Duodenal mucosa (tissue), 2 donors: ENCODE measurements around the gene ARID3C.
A peak's percentile ranks its signal among the peaks of the same experiment; 100 is the strongest.

ENCODE experiments used
- H3K27ac ChIP-seq: one replicate; pipeline ENCODE4 v1.7.0; 2013; ENCODE audit warnings: low read depth, low read length
- H3K27me3 ChIP-seq, 2 donors: one replicate each; pipeline ENCODE4 v1.7.0; 2013; ENCODE audit warnings: low read length in 2 of 2, control low read depth in 1 of 2; ENCODE audit not compliant: insufficient read depth in 2 of 2, control insufficient read depth in 1 of 2
- H3K36me3 ChIP-seq, 2 donors: one replicate each; pipeline ENCODE4 v1.7.0; 2013; ENCODE audit warnings: low read length in 2 of 2, control low read depth in 1 of 2; ENCODE audit not compliant: insufficient read depth in 2 of 2, control insufficient read depth in 1 of 2
- H3K4me1 ChIP-seq, 2 donors: one replicate each; pipeline ENCODE4 v1.7.0; 2013; ENCODE audit warnings: low read length in 2 of 2, control low read depth in 1 of 2; ENCODE audit not compliant: insufficient read depth in 2 of 2, control insufficient read depth in 1 of 2
- H3K4me3 ChIP-seq, 2 donors: one replicate each; pipeline ENCODE4 v1.7.0; 2013; ENCODE audit warnings: low read length in 2 of 2, low read depth in 1 of 2
- H3K9ac ChIP-seq, 2 donors: one replicate each; pipeline ENCODE4 v1.7.0; 2013; ENCODE audit warnings: low read length in 2 of 2, low read depth in 1 of 2
- H3K9me3 ChIP-seq, 2 donors: one replicate each; pipeline ENCODE4 v1.7.0; 2013; ENCODE audit warnings: low read length in 2 of 2, control low read depth in 1 of 2; ENCODE audit not compliant: control insufficient read depth in 1 of 2

ARID3C gene

GRCh38 chr9:34629491-34629808, 584 bp upstream of the ARID3C start:
- Histone ChIP-seq H3K27ac (no peak overlapping the region), H3K9ac (no peak overlapping the region), H3K4me1 (peaks cover 19 to 21% of the 10 kb centered on the region in 2 donors), H3K36me3 (no peaks in the 10 kb centered on the region), H3K9me3 (no peaks in the 10 kb centered on the region), H3K27me3 (peaks cover 47 to 48% of the 10 kb centered on the region in 2 donors), H3K4me3 (peak overlapping the region; percentile 45 to 59)

DNA sequence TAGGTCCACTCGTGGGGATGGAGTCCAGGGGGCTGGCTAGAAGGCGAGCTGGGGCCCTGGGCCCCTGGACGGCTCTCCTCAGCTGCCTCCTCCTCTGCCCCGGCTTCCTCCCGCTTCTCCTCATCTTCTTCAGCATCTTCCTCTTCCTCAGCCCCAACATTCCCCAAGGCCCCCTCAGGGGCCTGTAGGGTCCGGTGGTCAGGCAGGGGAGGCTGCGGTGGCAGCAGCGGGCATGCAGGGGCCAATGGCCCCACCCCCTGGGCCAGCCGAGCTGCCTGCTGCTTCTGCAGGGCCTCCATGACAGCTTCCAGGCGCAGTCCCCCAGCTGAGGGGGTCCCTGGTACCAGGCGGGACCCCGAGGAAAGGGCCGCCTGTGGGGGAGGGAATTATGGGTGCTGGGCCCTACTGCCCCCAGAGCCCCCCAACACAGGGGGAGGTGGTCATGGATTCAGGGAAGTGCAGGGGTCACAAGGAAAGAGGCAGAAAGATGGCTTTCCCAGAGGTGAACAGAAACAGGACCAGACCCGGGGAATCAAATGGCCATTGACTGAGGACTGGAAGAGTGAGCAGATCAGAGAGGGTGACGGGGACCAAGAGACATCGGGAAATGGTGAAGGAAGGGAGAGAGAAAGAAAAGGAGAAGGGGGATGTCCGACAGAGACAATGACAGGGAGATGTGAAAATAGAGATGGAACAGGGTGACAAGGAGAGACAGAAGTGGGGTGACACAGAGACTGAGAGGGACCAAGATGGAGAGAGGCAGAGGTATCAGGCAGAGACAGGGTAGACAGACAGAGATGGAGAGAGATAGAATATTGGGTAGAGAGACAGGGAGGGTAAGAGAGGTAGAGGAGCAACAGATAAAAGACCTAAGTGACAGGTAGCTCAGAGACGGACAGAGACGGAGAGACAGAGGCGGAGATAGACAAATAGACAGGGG, 880 bp downstream of the ARID3C start:
- Histone ChIP-seq H3K27ac (no peak overlapping the region), H3K27me3 (peaks cover 62% of the 10 kb centered on the region in 2 donors), H3K36me3 (no peaks in the 10 kb centered on the region), H3K4me1 (peaks cover 17 to 21% of the 10 kb centered on the region in 2 donors), H3K9me3 (no peaks in the 10 kb centered on the region), H3K9ac (no peak overlapping the region), H3K4me3 (peak overlapping the region; percentile 23 to 59)

DNA sequence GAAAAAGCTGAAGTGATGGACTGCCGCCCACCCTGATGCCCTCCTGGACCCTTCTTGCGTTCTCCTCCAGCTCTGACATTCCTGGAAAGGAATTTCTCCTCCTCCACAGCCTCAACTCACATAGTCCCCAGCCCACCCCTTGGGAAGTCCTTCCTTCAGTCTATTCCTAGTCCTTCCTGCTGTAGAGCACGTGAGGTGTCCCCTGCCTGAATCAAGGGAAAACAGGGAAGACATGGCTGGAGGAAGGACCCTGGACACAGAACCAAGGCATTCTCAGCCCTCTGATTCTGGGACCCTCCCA, 3.7 kb downstream of the ARID3C start:
- Histone ChIP-seq H3K27me3 (peaks cover 71 to 75% of the 10 kb centered on the region in 2 donors), H3K9ac (no peak overlapping the region), H3K4me3 (no peak overlapping the region), H3K4me1 (peaks cover 12 to 18% of the 10 kb centered on the region in 2 donors), H3K27ac (no peak overlapping the region), H3K9me3 (no peaks in the 10 kb centered on the region), H3K36me3 (no peaks in the 10 kb centered on the region)

- Histone ChIP-seq H3K4me1 (peaks cover 14 to 18% of the 10 kb centered on the region in 2 donors), H3K27me3 (peaks cover 71 to 75% of the 10 kb centered on the region in 2 donors), H3K9me3 (no peaks in the 10 kb centered on the region), H3K36me3 (no peaks in the 10 kb centered on the region), H3K4me3 (no peak overlapping the region), H3K27ac (no peak overlapping the region), H3K9ac (no peak overlapping the region)
Observed at GRCh38 chr9:34624475-34625185, 4.2 kb downstream of the ARID3C start.

DNA sequence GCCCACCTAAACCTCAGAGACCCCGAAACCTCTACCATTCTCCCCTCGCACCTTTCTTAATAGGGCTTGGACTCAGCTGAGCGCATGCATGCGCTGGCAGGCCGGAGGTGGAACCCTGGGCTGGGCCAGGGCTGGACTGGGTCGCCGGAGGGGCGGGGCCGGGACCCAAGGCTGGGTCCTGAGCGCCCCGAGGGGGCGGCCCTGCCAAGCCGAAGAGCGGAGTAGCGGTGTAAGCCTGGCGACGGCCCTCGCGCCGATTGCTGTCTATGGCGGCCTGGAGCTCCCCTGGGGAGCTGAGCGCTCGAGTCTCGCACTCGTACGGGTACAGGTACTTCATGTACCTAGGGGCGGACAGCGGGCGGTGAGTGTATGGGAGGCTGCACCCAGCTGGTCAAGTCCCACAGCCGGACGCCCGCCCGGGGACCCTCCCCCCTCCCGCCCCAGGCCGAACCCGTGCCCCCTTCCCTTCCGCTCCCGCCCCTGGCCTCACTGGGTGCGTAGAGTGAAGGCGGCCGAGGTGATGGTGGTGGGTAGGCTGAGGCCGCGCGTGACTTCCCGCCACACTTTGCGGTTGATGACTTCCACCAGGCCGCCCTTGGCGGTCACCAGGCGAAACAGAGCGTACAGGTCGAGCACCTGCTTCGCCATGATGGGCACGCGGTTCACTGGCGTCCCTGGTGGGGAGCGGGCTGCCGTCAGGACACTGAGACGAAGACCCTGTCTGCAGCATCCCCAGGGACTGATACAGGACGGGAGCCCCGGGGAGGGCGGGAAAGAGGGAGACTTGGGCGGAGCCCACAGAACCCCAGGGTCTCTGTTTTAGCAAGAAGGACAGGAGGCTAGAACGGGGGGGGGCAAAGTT, 5.3 kb downstream of the ARID3C start:
- Histone ChIP-seq H3K9me3 (no peaks in the 10 kb centered on the region), H3K36me3 (no peaks in the 10 kb centered on the region), H3K27me3 (peaks cover 64 to 69% of the 10 kb centered on the region in 2 donors), H3K4me1 (peaks cover 18 to 19% of the 10 kb centered on the region in 2 donors), H3K27ac (no peak overlapping the region), H3K4me3 (no peak overlapping the region), H3K9ac (no peak overlapping the region)

DNA sequence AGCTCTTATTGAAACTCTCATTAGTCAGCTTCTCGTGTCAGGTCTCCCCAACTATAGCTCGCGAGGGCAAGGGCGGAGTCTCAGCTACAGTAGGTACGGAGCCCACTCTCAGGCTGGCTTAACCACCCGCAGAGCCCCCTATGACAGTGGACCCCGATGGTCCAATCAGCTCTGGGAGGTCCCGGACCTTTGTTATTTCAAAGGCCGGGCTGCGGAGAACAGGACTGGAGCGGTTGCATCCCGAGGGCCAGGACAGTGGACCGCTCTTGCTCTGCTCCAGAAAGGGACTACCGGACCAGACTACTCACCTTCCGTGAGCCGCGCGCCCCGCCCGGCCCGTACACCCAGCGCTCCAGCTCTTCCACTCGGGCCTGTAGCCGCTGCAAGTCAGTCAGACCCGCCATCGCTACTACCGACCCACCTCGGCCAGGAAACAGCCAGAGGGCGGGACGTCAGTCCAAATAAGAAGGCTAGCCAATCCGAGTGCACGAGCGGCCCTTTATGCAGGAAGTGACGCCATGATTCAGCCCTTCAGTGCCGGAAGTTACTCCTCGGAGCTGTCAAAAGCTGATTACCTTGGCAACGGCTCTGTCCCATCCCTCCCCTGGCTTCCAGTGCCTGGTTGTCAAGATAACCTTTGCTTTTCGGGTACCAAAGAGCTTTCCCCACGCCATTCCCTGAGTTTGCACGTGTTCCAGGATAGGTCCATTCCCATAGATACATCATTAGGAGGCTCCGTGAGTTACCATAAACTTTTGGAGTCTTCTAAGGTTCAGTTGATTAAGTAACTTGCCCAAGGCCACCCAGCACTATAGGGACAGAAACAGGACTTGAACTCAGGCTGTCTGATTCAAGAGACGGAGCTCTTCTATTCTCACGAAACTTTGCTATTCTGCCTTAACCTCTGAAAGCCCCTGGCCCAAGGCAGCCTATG, 8.5 kb downstream of the ARID3C start, which contains the start of gene DCTN3:
DCTN3 (minus strand) TSS at position 435 of the 934 bp plus-strand sequence; CDS start at position 404, 31 bp downstream.
- Histone ChIP-seq H3K36me3 (peaks cover 17 to 30% of the 10 kb centered on the region in 2 donors), H3K27ac (no peak within 1 kb of the TSS), H3K9me3 (no peaks in the 10 kb centered on the region), H3K9ac (peak within 1 kb of the TSS; percentile 58 to 77), H3K4me3 (peak within 1 kb of the TSS; percentile 86 to 89), H3K4me1 (peaks cover 13 to 14% of the 10 kb centered on the region in 2 donors), H3K27me3 (peaks cover 34 to 37% of the 10 kb centered on the region in 2 donors)

GRCh38 chr9:34615132-34615531, 13.7 kb downstream of the ARID3C start:
- H3K36me3 ChIP-seq: peaks cover 24 to 50% of the 10 kb centered on the region in 2 donors
- no peaks in the 10 kb centered on the region for H3K9me3 ChIP-seq
- no peak overlapping the region for H3K9ac ChIP-seq
- no peak overlapping the region for H3K4me3 ChIP-seq
- no peaks in the 10 kb centered on the region for H3K27me3 ChIP-seq
- H3K27ac ChIP-seq: no peak overlapping the region
- peaks cover 32 to 34% of the 10 kb centered on the region in 2 donors for H3K4me1 ChIP-seq

DNA sequence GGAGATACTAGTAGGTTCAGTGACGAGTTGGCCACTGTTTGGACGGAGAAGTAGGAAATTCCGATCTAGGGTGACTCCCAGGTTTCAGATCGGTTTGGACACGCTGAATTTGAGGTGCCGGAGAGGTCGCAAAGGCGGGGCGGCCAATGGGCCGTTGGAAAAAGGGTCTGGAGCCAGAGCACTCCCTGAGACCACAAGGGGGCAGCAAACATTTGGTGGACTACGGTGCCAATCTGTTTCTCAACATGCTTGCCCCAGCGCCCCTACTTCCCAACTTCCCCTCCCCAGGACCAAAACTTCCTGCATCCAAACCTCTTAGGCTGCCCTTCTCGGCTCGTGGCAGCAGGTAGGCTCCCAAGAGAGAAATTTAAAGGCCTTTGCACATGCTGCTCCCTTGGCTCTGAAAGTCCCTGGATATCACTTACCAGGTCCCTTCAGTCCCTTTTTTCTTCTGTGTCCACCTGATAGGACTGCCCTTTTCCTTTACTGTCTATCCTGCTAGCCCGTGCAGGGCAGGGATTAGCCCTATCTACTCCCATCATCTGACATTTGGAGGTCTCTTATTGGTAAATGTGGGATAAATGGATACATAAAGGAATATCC, 16.0 kb downstream of the ARID3C start:
- Histone ChIP-seq H3K27ac (no peak overlapping the region), H3K27me3 (no peaks in the 10 kb centered on the region), H3K36me3 (peaks cover 20 to 43% of the 10 kb centered on the region in 2 donors), H3K9me3 (no peaks in the 10 kb centered on the region), H3K4me3 (peak overlapping the region; percentile 87 to 96), H3K9ac (peak overlapping the region; percentile 97 to 98), H3K4me1 (peaks cover 25 to 27% of the 10 kb centered on the region in 2 donors)
